AG04450 (cell line): ENCODE data around the gene SLC25A1. TPM values are rescaled to one million over a fixed set of nuclear protein-coding genes. Genes with fewer than 3 reads are reported as not detected.

ENCODE experiments used
- CTCF ChIA-PET: fragments of 300-600, 350-600 bp; formaldehyde crosslinking; extraction: SDS; loops from one replicate; lab custom pipeline; 2022; ENCODE audit warnings: antibody characterized with exemption, inconsistent platforms; lab: Charles Lee
- POLR2A ChIA-PET: fragments of 350-600 bp; formaldehyde crosslinking; extraction: SDS; loops from one replicate; lab custom pipeline; 2021; ENCODE audit warnings: antibody characterized with exemption, inconsistent platforms; lab: Yijun Ruan, JAX
- DNase-seq: peaks from one replicate; pipeline ENCODE4 v3.0.0-alpha.2; 2011; ENCODE audit warnings: low read depth, low spot score
- H3K27ac ChIP-seq: one replicate; pipeline ENCODE4 v1.5.1; 2012; ENCODE audit warnings: low read depth, low read length, control low read depth
- H3K27me3 ChIP-seq: one replicate; pipeline ENCODE4 v1.6.0; 2012; ENCODE audit warnings: low read length; ENCODE audit not compliant: control insufficient read depth, insufficient read depth
- H3K4me3 ChIP-seq: 2 replicates; pipeline ENCODE4 v1.5.1; 2011; ENCODE audit warnings: mild to moderate bottlenecking, low read depth, low read length, control low read depth
- H3K9me3 ChIP-seq: 2 replicates; pipeline ENCODE4 v1.5.1; 2012; ENCODE audit warnings: low read length; ENCODE audit not compliant: control insufficient read depth, insufficient read depth
- polyA plus RNA-seq: library from polyadenylated mRNA; depleted of rRNA; stranded (reverse); fragments of >200 nt; gene quantifications from 2 replicates; pipeline ENCODE4 v1.2.3, GENCODE V29; 2011
- TF ChIP-seq, protein P1 (sequence below): IDR thresholded peaks from 2 replicates; pipeline ENCODE4 v1.5.1; 2011; ENCODE audit warnings: low read depth, low read length, control low read depth, inconsistent platforms

The SLC25A1 gene
- polyA plus RNA-seq, 1 experiment: 18.4 TPM

DNA sequence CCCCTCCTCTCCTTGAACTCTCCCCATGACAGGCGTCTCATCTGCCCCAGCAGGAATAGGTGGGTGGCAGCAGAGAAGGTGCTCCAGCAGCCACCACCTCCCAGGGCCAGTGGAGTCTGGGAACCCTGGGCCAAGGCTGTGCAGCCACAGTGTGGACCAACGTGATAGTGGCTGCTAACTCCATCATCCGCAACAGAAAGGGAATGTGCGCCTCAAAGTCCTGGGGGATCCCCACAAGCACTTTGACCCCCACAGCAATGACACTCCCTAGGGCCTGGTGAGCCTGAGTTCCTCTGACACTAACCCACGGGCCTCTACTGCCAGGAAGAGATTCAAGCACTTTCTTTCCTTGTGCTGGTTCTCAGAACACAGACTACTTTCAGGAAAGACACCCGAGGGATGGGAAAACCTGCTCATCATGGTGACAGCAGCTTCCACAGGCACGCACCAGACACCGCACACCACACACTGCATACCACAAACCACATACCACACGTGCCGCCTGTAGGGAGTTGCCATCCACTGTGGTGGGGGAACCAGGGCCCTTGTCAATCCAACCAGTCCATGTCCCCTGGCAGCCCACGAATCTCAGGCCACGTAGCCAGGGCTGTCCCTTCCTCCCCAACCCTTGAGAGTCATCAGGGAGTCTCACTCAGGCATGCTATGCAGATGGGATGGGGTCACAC lies 3.4 kb upstream of the SLC25A1 start:
- Histone ChIP-seq H3K9me3 (no peaks in the 10 kb centered on the region; the same call in 1 of the 2 replicates), H3K27ac (no peak overlapping the region), H3K4me3 (no peak overlapping the region), H3K27me3 (no peaks in the 10 kb centered on the region)
- DNase-seq: no peak
- ChIA-PET POLR2A (no interaction called here), CTCF (interaction anchor here (0.8 kb wide), 1 partner anchor 97 kb away, joined by 3 read pairs; no protein-coding TSS in a partner anchor)
- TF ChIP-seq, protein P1, sequence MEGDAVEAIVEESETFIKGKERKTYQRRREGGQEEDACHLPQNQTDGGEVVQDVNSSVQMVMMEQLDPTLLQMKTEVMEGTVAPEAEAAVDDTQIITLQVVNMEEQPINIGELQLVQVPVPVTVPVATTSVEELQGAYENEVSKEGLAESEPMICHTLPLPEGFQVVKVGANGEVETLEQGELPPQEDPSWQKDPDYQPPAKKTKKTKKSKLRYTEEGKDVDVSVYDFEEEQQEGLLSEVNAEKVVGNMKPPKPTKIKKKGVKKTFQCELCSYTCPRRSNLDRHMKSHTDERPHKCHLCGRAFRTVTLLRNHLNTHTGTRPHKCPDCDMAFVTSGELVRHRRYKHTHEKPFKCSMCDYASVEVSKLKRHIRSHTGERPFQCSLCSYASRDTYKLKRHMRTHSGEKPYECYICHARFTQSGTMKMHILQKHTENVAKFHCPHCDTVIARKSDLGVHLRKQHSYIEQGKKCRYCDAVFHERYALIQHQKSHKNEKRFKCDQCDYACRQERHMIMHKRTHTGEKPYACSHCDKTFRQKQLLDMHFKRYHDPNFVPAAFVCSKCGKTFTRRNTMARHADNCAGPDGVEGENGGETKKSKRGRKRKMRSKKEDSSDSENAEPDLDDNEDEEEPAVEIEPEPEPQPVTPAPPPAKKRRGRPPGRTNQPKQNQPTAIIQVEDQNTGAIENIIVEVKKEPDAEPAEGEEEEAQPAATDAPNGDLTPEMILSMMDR: no peak

DNA sequence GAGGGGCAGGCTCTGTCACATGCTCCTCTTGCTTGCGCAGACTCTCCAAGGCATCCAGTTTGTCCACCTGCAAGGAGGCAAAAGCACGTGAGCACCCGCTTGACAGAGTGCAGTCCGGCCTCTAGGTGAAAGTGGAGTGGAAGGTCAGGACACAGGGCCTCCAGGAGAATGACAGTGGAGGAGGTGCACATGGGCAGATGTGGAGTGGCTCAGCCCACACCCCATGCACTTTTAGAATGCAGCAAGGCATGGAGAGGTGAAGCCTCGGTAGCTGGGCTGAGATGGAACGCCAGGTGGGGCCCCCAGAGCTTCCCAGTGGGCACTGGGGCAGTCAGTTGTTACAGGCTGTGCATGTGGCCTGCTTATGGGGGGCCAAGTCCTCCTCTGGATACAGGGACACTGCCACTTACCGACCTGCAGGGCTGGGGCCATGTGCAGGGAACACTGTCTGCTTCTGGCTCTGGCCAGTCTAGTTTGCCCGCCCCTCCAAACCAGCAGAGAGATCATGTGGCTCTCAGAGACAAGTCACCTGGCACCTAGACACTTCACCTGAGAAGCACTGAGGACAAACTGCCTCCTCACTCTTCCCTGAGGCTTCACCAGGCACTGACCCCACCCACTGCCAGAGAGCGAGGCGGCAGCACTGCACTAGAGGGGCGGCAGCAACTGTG lies 2.3 kb upstream of the SLC25A1 start:
- no peak for DNase-seq
- H3K9me3 ChIP-seq: no peaks in the 10 kb centered on the region; the same call in 1 of the 2 replicates
- ChIA-PET CTCF (interaction anchor here (1.9 kb wide), 1 partner anchor 266 kb away, joined by 5 read pairs; the partner anchor contains the start of gene C22orf39), POLR2A (no interaction called here)
- no peak overlapping the region for H3K4me3 ChIP-seq
- H3K27ac ChIP-seq: no peak overlapping the region
- TF ChIP-seq, protein P1: no peak
- H3K27me3 ChIP-seq: no peaks in the 10 kb centered on the region

DNA sequence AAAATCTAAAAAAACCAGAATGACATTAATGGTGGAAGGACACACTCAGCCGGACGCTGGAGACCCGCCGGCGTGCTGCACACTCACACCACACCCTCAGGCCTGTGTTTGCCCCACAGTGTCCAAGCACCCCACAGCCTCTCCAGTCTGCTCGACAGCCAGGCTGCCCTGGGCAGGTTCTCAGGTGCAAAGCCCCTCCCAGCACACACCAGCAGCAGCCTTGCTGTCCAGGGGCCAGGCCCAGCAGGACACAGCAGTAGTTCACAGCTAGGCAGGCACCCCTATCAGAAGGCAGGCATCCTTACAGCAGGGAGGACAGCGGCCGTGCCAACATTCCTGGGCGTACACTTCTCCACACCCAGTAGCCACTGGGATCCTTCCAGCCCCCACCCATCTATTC lies 1.7 kb upstream of the SLC25A1 start:
- DNase-seq: no peak
- no peaks in the 10 kb centered on the region; the same call in 1 of the 2 replicates for H3K9me3 ChIP-seq
- H3K4me3 ChIP-seq: no peak overlapping the region
- H3K27me3 ChIP-seq: no peaks in the 10 kb centered on the region
- ChIA-PET CTCF (interaction anchor here (0.7 to 2.6 kb wide), 9 partner anchors 13 to 449 kb away, joined by 3 to 12 read pairs (median 5); partner anchors contain the start of gene C22orf39), POLR2A (no interaction called here)
- no peak overlapping the region for H3K27ac ChIP-seq
- TF ChIP-seq, protein P1: no peak

DNA sequence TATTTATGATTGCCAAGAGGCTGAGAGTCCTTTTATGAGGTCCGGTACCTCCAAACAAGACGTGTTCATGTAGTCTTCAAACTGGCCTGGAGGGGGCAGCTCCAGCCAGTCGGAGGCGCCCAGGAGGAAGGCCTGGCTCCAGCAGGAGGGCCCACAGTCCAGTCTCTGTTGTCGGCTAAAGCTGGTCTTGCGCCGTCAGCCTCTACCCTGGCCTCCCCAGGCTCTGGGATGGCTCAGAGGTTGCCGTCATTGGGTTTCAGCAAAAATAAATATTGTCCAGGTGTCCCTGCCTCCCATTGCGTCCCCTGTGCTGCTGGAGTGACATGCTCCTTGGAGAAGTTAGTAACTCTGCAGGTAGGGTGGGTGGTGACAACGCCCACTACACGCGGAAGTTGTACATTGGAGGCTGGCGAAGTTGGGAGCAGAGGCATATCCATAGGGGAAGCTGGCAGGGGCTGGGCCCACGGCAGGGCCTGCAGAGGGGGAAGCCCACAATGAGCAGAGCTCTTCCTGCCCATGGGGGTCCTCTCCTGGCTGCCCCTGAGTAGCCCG lies 1.0 kb upstream of the SLC25A1 start:
- POLR2A ChIA-PET: interaction anchor here (1.2 to 1.4 kb wide), 3 partner anchors 106 to 253 kb away, joined by 4 to 6 read pairs (median 4); partner anchors contain the start of genes CLTCL1 and MRPL40
- TF ChIP-seq, protein P1: peak; percentile 77
- no peaks in the 10 kb centered on the region for H3K27me3 ChIP-seq
- CTCF ChIA-PET: interaction anchor here (0.5 to 2.6 kb wide), 12 partner anchors 14 to 450 kb away, joined by 3 to 12 read pairs (median 5); partner anchors contain the start of gene C22orf39
- H3K9me3 ChIP-seq: no peaks in the 10 kb centered on the region; the same call in 1 of the 2 replicates
- DNase-seq: peak; percentile 68
- H3K4me3 ChIP-seq: peak overlapping the region; percentile 64
- peak overlapping the region; percentile 65 for H3K27ac ChIP-seq
